ENCODE results near the gene PDLIM1.

Gene PDLIM1

DNA sequence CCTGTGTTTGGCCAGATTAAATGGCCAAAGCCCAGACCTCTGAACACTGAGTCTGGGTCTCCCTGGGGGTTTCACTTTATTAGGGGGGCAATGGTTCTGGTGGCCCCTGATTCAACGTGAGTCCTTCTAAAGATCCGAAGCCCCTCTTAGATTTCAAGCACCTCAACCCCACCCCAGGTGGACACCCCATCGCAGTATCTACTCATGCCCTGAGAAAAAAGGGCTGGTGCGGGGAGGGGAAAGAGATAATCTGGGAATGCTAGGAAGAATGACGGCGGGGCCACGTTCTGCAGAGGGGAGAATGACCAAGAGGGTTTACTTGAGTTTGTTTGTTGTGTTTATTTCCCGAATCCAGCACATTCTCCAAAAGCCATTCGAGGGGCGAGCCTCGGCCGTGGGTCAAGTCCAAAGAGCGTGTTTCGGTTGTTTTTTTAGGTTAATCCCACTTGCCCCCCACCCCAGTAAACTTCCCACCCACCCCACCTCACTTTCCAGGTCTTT lies 832 bp downstream of the PDLIM1 start:
- DNase-seq (ENCODE audit: low read depth), result no peak
- peak overlapping the region; percentile 69 for H3K4me3 ChIP-seq (ENCODE audit: low read length)
- TF ChIP-seq, protein P1, sequence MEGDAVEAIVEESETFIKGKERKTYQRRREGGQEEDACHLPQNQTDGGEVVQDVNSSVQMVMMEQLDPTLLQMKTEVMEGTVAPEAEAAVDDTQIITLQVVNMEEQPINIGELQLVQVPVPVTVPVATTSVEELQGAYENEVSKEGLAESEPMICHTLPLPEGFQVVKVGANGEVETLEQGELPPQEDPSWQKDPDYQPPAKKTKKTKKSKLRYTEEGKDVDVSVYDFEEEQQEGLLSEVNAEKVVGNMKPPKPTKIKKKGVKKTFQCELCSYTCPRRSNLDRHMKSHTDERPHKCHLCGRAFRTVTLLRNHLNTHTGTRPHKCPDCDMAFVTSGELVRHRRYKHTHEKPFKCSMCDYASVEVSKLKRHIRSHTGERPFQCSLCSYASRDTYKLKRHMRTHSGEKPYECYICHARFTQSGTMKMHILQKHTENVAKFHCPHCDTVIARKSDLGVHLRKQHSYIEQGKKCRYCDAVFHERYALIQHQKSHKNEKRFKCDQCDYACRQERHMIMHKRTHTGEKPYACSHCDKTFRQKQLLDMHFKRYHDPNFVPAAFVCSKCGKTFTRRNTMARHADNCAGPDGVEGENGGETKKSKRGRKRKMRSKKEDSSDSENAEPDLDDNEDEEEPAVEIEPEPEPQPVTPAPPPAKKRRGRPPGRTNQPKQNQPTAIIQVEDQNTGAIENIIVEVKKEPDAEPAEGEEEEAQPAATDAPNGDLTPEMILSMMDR (conservative IDR thresholded peaks at IDR 0.05; ENCODE audit: low read depth, low read length), result no peak

DNA sequence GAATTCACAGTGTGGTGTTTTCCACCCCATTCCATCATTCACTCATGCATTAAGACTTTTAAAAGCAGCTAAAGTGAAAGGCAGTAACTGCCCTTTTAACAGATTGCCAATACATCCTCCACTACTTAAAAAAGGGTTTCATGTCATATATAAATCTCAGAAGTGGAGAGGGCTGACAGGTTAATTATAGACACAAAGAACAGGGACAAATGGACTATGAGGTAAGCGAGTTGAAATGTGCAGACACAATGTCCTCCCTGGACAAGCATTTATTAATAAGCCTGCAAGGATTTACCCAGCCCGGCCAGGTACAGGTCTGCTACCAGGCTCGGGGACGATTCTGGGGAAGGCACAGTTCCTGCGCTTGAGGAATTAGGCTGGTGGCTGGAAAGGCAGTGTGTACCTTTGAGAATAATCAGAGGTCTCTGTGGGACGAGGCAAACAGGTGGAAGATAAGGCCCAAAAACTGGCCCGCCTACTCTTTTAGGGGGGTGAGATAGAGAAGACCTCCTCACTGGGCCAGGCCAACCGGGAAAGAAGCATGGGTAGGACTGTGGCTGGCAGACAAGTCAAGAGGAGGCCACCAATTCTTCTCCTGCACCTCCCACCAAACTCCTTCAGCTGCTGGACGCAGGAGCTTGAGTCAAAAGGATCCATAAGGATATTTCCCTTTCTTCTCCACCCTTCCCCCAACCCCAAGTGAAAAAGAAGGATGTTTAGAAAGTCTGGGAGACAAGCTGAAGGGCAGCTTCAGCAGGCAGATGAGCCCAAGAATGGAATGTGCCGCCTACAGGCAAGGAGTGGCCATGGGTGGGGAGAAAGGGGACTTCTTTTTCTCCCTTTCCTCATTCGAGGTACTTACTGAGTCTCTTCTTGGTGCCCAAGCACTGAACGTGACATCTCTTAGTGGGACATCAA lies 1.5 kb downstream of the PDLIM1 start:
- no peak overlapping the region for H3K4me3 ChIP-seq (ENCODE audit: low read length)
- DNase-seq (ENCODE audit: low read depth), result no peak
- TF ChIP-seq, protein P1 (conservative IDR thresholded peaks at IDR 0.05; ENCODE audit: low read depth, low read length), result peak; percentile 4

DNA sequence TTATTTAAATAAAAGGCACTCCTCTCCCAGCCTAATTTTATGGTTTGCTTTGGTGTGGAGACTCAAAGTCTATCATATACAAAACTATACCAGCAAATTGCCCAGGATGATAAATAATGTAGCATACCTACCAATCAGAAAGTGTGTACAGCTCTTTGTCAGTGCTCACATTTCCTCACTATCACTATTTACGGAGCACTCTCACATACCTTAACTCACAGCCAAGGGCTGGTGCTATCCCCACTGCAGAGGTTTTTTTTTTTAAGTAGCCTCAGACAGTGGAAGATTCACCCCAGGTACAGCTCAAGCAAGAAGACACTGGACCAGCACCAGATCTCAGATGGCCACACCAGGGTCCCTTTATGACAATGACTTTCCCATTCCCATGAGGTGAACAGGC lies 2.5 kb downstream of the PDLIM1 start:
- no peak overlapping the region for H3K4me3 ChIP-seq (ENCODE audit: low read length)
- TF ChIP-seq, protein P1 (conservative IDR thresholded peaks at IDR 0.05; ENCODE audit: low read depth, low read length), result no peak
- no peak for DNase-seq (ENCODE audit: low read depth)

DNA sequence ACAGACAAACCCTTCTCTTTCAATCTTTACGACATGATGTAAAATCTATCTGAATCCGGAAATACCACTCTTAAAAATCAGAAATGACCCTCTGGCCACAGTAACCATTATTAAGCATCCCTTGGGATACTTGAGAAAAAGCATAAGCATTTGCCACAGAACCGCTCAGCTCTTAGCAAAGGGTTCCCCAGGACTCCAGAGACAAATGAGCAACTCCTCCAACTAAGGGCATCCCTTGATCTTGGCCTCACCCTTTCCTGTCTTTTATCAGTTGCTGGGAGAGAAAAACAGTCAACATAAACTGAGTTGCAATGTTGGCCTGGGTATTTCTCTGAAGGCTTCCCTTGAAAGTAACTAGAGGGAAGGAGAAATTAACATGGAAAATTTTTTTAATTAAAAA lies 3.5 kb downstream of the PDLIM1 start:
- DNase-seq (ENCODE audit: low read depth), result no peak
- TF ChIP-seq, protein P1 (conservative IDR thresholded peaks at IDR 0.05; ENCODE audit: low read depth, low read length), result no peak
- H3K4me3 ChIP-seq (ENCODE audit: low read length), result no peak overlapping the region

DNA sequence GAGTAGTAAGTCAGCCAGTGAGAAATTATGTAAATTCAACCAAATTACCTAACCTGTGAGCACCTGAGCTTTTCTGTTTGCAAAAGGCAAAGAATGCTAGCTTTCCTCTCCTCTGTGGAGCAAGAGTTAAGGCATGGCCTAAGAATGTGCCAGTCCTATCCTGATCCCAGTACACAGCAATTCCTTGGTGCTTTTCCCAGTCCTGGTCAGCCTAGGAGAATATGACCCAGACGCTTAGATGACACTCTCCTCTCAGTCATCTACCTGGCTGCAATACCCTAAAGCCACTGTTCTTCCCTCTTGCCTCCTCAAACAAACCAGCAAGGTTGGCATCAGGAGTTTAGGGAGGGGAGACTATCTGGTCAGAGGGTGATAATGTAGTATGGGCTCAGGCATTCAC lies 4.1 kb downstream of the PDLIM1 start:
- no peak for DNase-seq (ENCODE audit: low read depth)
- TF ChIP-seq, protein P1 (conservative IDR thresholded peaks at IDR 0.05; ENCODE audit: low read depth, low read length), result no peak

DNA sequence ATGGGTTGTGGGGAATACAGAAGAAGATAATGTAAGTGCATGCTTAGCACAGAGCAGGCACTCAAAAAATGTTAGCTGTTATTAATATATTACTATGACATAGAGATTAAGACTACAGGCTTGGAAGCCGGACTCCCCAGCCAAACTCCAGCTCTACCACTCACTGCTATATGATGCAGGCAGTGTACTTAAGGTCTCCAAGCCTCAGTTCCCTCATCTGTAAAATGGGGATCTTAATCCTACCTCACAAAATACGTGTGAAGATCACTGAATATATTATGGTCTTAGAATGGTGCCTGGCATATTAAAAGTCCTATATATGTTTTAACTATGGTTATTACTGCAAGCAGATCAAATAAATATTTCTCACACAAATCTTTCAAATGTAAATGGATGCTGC lies 5.2 kb downstream of the PDLIM1 start:
- no peak overlapping the region for H3K4me3 ChIP-seq (ENCODE audit: low read length)
- TF ChIP-seq, protein P1 (conservative IDR thresholded peaks at IDR 0.05; ENCODE audit: low read depth, low read length), result no peak
- no peak for DNase-seq (ENCODE audit: low read depth)

More for the DNA sequence above, 4.1 kb downstream of the PDLIM1 start:
- H3K4me3 ChIP-seq (ENCODE audit: low read length), result no peak overlapping the region

DNA sequence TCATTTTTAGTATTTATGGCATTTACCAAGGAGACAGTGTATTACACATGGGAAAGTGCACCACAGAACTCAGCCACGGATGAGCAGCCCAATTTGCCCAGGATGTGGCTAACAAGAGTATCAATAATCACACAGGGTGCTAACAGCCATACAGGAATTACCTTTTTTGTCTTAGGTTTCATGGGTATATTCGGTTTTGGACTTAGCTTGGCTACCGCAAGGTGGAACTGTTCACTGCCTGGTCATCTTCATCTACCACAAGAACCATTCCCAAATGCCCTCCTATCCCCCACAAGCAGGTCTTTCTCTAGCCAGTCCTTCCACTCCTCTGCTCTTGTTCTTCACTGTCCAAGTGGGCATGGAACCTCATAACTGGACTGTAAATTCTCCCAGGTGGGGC lies 6.0 kb downstream of the PDLIM1 start:
- no peak for DNase-seq (ENCODE audit: low read depth)
- TF ChIP-seq, protein P1 (conservative IDR thresholded peaks at IDR 0.05; ENCODE audit: low read depth, low read length), result no peak
- no peak overlapping the region for H3K4me3 ChIP-seq (ENCODE audit: low read length)

Data from retinal pigment epithelial cell (primary cell).